ENCODE results near the gene SPATS2L.

- TF ChIP-seq CTCF (tag by site-specific recombination; IDR thresholded peaks at IDR 0.05) (no peak), ZNF274 (IDR thresholded peaks at IDR 0.05; ENCODE audit: low read length) (no peak), ZNF274 (tag by site-specific recombination; IDR thresholded peaks at IDR 0.05; ENCODE audit: borderline replicate concordance) (no peak), ZBTB1 (tag by site-specific recombination; IDR thresholded peaks at IDR 0.05) (no peak)
These were observed 26.6 kb upstream of the SPATS2L start for GRCh38 chr2:200279857-200280256.

Data from HEK293 (cell line).